Lung (tissue), 12 donors: ENCODE measurements around the gene GLUL. TPM values are rescaled to one million over a fixed set of nuclear protein-coding genes. Genes with fewer than 3 reads are reported as not detected.

ENCODE experiments used
- ATAC-seq: fragments of 200-7000 bp; cut with Tn5 transposase; one replicate; pipeline ENCODE4 v1.9.1; 2020; ENCODE audit warnings: moderate number of reproducible peaks; ENCODE audit not compliant: insufficient read depth, low FRiP score
- DNase-seq, 3 donors: peaks; one replicate each; pipeline ENCODE4 v3.0.0-alpha.2; 2013 to 2017
- H3K27ac ChIP-seq, 2 donors: one replicate each; pipeline ENCODE4 v1.5.1; 2013; ENCODE audit warnings: mild to moderate bottlenecking in 2 of 2, moderate library complexity in 2 of 2, control low read depth in 1 of 2, inconsistent platforms in 1 of 2, low read depth in 1 of 2, low read length in 1 of 2
- H3K27me3 ChIP-seq, 3 donors: one replicate each; pipeline ENCODE4 v1.5.1; 2013; ENCODE audit warnings: low read length in 2 of 3; ENCODE audit not compliant: control insufficient read depth in 3 of 3, insufficient read depth in 3 of 3
- H3K36me3 ChIP-seq, 4 donors: one replicate each; pipeline ENCODE4 v1.5.1; 2013; ENCODE audit warnings: low read length in 4 of 4, mild to moderate bottlenecking in 1 of 4, moderate library complexity in 1 of 4; ENCODE audit not compliant: control insufficient read depth in 4 of 4, insufficient read depth in 4 of 4
- H3K4me1 ChIP-seq, 5 donors: one replicate each; pipeline ENCODE4 v1.5.1; 2013; ENCODE audit warnings: low read length in 5 of 5, mild to moderate bottlenecking in 2 of 5, moderate library complexity in 1 of 5; ENCODE audit not compliant: control insufficient read depth in 5 of 5, insufficient read depth in 5 of 5
- H3K4me3 ChIP-seq: one replicate; pipeline ENCODE4 v1.5.1; 2013; ENCODE audit warnings: mild to moderate bottlenecking, control low read depth, moderate library complexity
- H3K9ac ChIP-seq, 2 donors: one replicate each; pipeline ENCODE4 v1.5.1; 2013; ENCODE audit warnings: low read length in 2 of 2, control low read depth in 1 of 2; ENCODE audit not compliant: insufficient read depth in 1 of 2
- H3K9me3 ChIP-seq, 4 donors: one replicate each; pipeline ENCODE4 v1.5.1; 2013; ENCODE audit warnings: low read length in 3 of 4, mild to moderate bottlenecking in 1 of 4, moderate library complexity in 1 of 4; ENCODE audit not compliant: control insufficient read depth in 4 of 4, insufficient read depth in 3 of 4
- CTCF ChIP-seq: IDR thresholded peaks from 2 replicates; pipeline ENCODE4 v1.5.1; 2012; ENCODE audit warnings: mild to moderate bottlenecking; ENCODE audit errors: control extremely low read depth, extremely low read depth
- WGBS, 2 donors: extraction: QIAGEN DNeasy Blood & Tissue Kit; methylation state at CpG; one replicate each; pipeline ENCODE4 v1.1.7; 2013; 5-methylcytosine and 5-hydroxymethylcytosine counted together
- polyA plus RNA-seq, 2 donors: library from polyadenylated mRNA; stranded (reverse); fragments of 200-250 nt; gene quantifications; one replicate each; pipeline ENCODE4 v1.2.1, GENCODE V29; 2013
- total RNA-seq, 2 donors: library from RNA; depleted of rRNA in 1 of 2; stranded (reverse); fragments of >200 nt in 1 of 2; gene quantifications; one replicate each; pipeline ENCODE4 v1.2.1, GENCODE V29; 2014 to 2021
- donor health status: control.
- donor health status: control.
- donor health status: Bipolar disorder and iron deficiency.
- donor health status: healthy.
- donor health status: DM: yes; HTN: yes; CAD: no.

The GLUL gene
- total and polyA plus RNA-seq, 4 donors: 209 to 2,889 (median 1,186) TPM

GRCh38 chr1:182431278-182431677 is 39.7 kb upstream of the GLUL start:
- no peak for ATAC-seq
- 89 to 93% methylated on average over 7 of the region's 7 CpGs for WGBS, 2 donors
- DNase-seq: no peak
- H3K27ac ChIP-seq: no peak overlapping the region
- no peaks in the 10 kb centered on the region for H3K27me3 ChIP-seq
- no peaks in the 10 kb centered on the region for H3K9me3 ChIP-seq
- H3K9ac ChIP-seq: no peak overlapping the region
- TF ChIP-seq CTCF: no peak
- H3K36me3 ChIP-seq: peaks cover 0 to 1% (median 0%) of the 10 kb centered on the region in 4 donors
- H3K4me3 ChIP-seq: no peak overlapping the region
- no peaks in the 10 kb centered on the region for H3K4me1 ChIP-seq

DNA sequence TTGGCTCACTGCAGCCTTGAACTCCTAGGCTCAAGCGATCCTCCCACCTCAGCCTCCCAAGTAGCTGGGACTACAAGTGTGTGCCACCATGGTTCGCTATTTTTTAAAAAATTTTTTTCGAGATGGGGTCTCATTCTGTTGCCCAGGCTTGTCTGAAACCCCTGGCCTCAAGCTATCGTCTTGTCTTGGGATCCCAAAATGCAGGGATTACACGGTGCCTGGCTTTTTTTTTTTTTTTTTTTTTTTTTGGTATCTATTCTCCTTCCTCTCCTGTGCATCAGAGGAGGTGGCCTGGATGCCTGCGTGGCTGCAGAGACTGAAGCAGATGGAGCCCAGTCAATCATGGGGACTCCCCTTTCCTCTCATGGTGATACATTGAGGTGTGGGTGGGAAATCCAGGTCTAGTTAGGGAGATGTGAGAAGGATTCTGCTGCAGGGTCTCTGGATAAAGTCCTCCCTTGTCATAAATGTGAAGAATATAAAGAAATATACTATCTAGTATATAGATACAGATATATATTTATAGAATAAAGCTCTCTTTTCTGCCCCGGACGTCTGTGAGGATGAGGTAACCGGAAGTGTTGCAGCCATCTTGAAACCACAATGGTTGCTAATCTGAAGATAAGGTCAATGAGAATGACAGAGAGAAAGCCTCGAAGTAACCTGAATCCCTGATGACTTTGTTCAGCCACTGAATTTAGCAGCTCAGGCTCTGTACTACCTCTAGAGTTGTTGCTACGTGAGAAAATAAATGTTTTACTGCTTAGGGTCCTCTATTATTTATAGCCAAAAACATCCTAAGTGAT is 38.9 kb upstream of the GLUL start:
- ATAC-seq: no peak
- TF ChIP-seq CTCF: no peak
- Histone ChIP-seq H3K27me3 (no peaks in the 10 kb centered on the region), H3K4me3 (no peak overlapping the region), H3K9ac (no peak overlapping the region), H3K9me3 (no peaks in the 10 kb centered on the region), H3K36me3 (peaks cover 0 to 1% (median 0%) of the 10 kb centered on the region in 4 donors), H3K27ac (no peak overlapping the region), H3K4me1 (no peaks in the 10 kb centered on the region)
- no peak for DNase-seq
- 61 to 66% methylated on average over 11 of the region's 11 CpGs for WGBS, 2 donors

DNA sequence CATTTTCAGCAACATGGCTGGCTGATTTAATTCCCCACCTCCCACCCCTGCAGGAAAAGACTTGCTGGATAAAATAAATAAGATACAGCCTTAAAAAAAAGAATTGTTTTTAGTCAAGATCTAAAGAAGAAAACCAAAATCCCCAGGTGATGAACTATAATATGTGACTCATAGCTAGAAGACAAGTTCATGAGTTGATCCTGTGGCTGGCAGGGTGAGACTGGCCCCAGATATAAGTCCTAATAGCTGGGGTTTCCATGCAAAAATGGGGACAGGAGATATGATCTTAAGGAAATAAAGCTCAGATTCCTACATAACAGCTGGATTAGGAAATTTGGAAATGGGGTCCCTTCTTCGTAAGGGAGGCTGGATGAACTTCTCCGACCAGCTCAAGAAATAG is 36.5 kb upstream of the GLUL start:
- H3K36me3 ChIP-seq: peaks cover 0 to 1% (median 0%) of the 10 kb centered on the region in 4 donors
- H3K27me3 ChIP-seq: no peaks in the 10 kb centered on the region
- TF ChIP-seq CTCF: no peak
- H3K9ac ChIP-seq: no peak overlapping the region
- no peak overlapping the region for H3K27ac ChIP-seq
- DNase-seq (no peak), ATAC-seq (no peak)
- H3K9me3 ChIP-seq: no peaks in the 10 kb centered on the region
- H3K4me3 ChIP-seq: no peak overlapping the region
- 94 to 95% methylated on average over 2 of the region's 2 CpGs for WGBS, 2 donors
- H3K4me1 ChIP-seq: no peaks in the 10 kb centered on the region
